CD14-positive monocyte (primary cell): ENCODE measurements around the gene SLC6A1. TPM values are rescaled to one million over a fixed set of nuclear protein-coding genes. Genes with fewer than 3 reads are reported as not detected.

ENCODE experiments used
- DNase-seq, 3 donors: peaks; one replicate each; pipeline ENCODE4 v3.0.0-alpha.2; 2011 to 2022
- H2AFZ ChIP-seq: 2 replicates; pipeline ENCODE4 v1.6.0; 2012; ENCODE audit warnings: mild to moderate bottlenecking, low read depth, low read length, inconsistent platforms; ENCODE audit not compliant: insufficient read depth, poor library complexity, severe bottlenecking
- H3K27ac ChIP-seq, 2 donors: 1 replicate in 1 of 2; 2 replicates in 1 of 2; pipeline ENCODE4 v1.5.1; 2012 to 2013; ENCODE audit warnings: low read length in 2 of 2, control low read depth in 1 of 2, inconsistent platforms in 1 of 2, low read depth in 1 of 2, mild to moderate bottlenecking in 1 of 2
- H3K27me3 ChIP-seq, 2 donors: one replicate each; pipeline versions ENCODE4 v1.6.0 to v1.6.1; 2011 to 2013; ENCODE audit warnings: low read length in 2 of 2; ENCODE audit not compliant: control insufficient read depth in 2 of 2, insufficient read depth in 2 of 2
- H3K36me3 ChIP-seq, 2 donors: replicated peaks in 1 of 2; 1 replicate in 1 of 2; 2 replicates in 1 of 2; pipeline versions ENCODE4 v1.5.1 to v1.6.1; 2012 to 2013; ENCODE audit warnings: low read length in 2 of 2, control low read depth in 1 of 2, inconsistent platforms in 1 of 2, mild to moderate bottlenecking in 1 of 2; ENCODE audit not compliant: insufficient read depth in 2 of 2, control insufficient read depth in 1 of 2
- H3K4me1 ChIP-seq, 2 donors: 1 replicate in 1 of 2; 2 replicates in 1 of 2; pipeline versions ENCODE4 v1.5.1 to v1.6.1; 2012 to 2013; ENCODE audit warnings: low read length in 2 of 2, control low read depth in 1 of 2, inconsistent platforms in 1 of 2, mild to moderate bottlenecking in 1 of 2, moderate library complexity in 1 of 2; ENCODE audit not compliant: insufficient read depth in 2 of 2, control insufficient read depth in 1 of 2
- H3K4me2 ChIP-seq: replicated peaks from 2 replicates; pipeline ENCODE3; 2012; ENCODE audit warnings: low read length, moderate library complexity, mild to moderate bottlenecking; ENCODE audit not compliant: poor library complexity, severe bottlenecking; ENCODE audit errors: extremely low read depth
- H3K4me3 ChIP-seq, 3 experiments: fragments of 200-600 bp in 1 of 3; sonication (generic) in 1 of 3; replicated peaks in 1 of 3; 1 replicate in 2 of 3; 2 replicates in 1 of 3; pipeline ENCODE4 v1.5.1; 2011 to 2013; ENCODE audit warnings: low read length in 3 of 3, mild to moderate bottlenecking in 3 of 3, control low read depth in 2 of 3, low read depth in 2 of 3, inconsistent platforms in 1 of 3, moderate library complexity in 1 of 3
- H3K79me2 ChIP-seq: 2 replicates; pipeline ENCODE4 v1.6.0; 2012; ENCODE audit warnings: mild to moderate bottlenecking, control low read depth, inconsistent platforms, low read length, moderate library complexity; ENCODE audit not compliant: insufficient read depth
- H3K9ac ChIP-seq: 2 replicates; pipeline ENCODE4 v1.6.0; 2017; ENCODE audit warnings: low read length, mild to moderate bottlenecking; ENCODE audit not compliant: insufficient read depth, poor library complexity, severe bottlenecking
- H3K9me3 ChIP-seq, 2 donors: replicated peaks in 1 of 2; 1 replicate in 1 of 2; 2 replicates in 1 of 2; pipeline versions ENCODE4 v1.5.1 to v1.6.1; 2012 to 2013; ENCODE audit warnings: low read length in 2 of 2, control low read depth in 1 of 2; ENCODE audit not compliant: control insufficient read depth in 1 of 2, insufficient read depth in 1 of 2
- H4K20me1 ChIP-seq: 2 replicates; pipeline ENCODE4 v1.6.0; 2012; ENCODE audit warnings: mild to moderate bottlenecking, low read length, control low read depth, moderate library complexity; ENCODE audit not compliant: insufficient read depth
- H3K27ac Mint-ChIP-seq, 7 donors: one replicate each; pipeline ENCODE4 v1.8.0; 2020; ENCODE audit warnings: mild to moderate bottlenecking in 7 of 7, mixed read lengths in 7 of 7, moderate library complexity in 6 of 7, inconsistent platforms in 2 of 7
- H3K27me3 Mint-ChIP-seq, 3 donors: one replicate each; pipeline ENCODE4 v1.8.0; 2021 to 2022; ENCODE audit warnings: low read depth in 3 of 3, mild to moderate bottlenecking in 3 of 3, mixed read lengths in 3 of 3, moderate library complexity in 3 of 3, inconsistent platforms in 1 of 3
- H3K36me3 Mint-ChIP-seq, 2 donors: one replicate each; pipeline ENCODE4 v1.8.0; 2020; ENCODE audit warnings: mixed read lengths in 2 of 2, inconsistent platforms in 1 of 2, mild to moderate bottlenecking in 1 of 2
- H3K4me1 Mint-ChIP-seq: one replicate; pipeline ENCODE4 v1.8.0; 2020; ENCODE audit warnings: mild to moderate bottlenecking, mixed read lengths
- H3K4me3 Mint-ChIP-seq, 2 donors: one replicate each; pipeline ENCODE4 v1.8.0; 2020; ENCODE audit warnings: mild to moderate bottlenecking in 2 of 2, mixed read lengths in 2 of 2, moderate library complexity in 1 of 2
- H3K9me3 Mint-ChIP-seq, 7 donors: one replicate each; pipeline ENCODE4 v1.8.0; 2020 to 2022; ENCODE audit warnings: mixed read lengths in 7 of 7, mild to moderate bottlenecking in 6 of 7, moderate library complexity in 6 of 7, inconsistent platforms in 2 of 7
- WGBS: methylation state at CpG from one replicate; pipeline ENCODE4 v1.1.5; 2013; ENCODE audit warnings: missing lambda C conversion rate; ENCODE audit not compliant: insufficient coverage; 5-methylcytosine and 5-hydroxymethylcytosine counted together
- intact Hi-C, 2 donors: fragments of 100-400 bp; cut with micrococcal nuclease; formaldehyde crosslinking; loops; one replicate each; pipeline versions ENCODE4 v1.15.0 to v1.15.1; 2023
- polyA plus RNA-seq, 3 donors: library from polyadenylated mRNA; depleted of rRNA in 1 of 3; unstranded in 2 of 3; stranded (reverse) in 1 of 3; fragments of 300-500 nt in 2 of 3; fragments of >200 nt in 1 of 3; fragmentation: Illumina TruSeq in 2 of 3; gene quantifications; 1 replicate in 2 of 3; 2 replicates in 1 of 3; pipeline ENCODE4 v1.2.3, GENCODE V29; 2012 to 2021
- TF ChIP-seq, protein P1 (sequence below): fragments of 200-600 bp; IDR thresholded peaks from one replicate; pipeline ENCODE4 v1.8.0; 2022; ENCODE audit warnings: antibody characterized with exemption, mild to moderate bottlenecking

SLC6A1 gene
- polyA plus RNA-seq, 3 donors, result not detected

GRCh38 chr3:11029948-11030347, 37.4 kb downstream of the SLC6A1 start:
- Mint-ChIP-seq H3K4me1 (no peaks in the 10 kb centered on the region), H3K27ac (no peak overlapping the region), H3K9me3 (peaks cover 5 to 25% (median 16%) of the 10 kb centered on the region in 7 donors), H3K36me3 (no peaks in the 10 kb centered on the region), H3K27me3 (peaks cover 3 to 22% (median 16%) of the 10 kb centered on the region in 3 donors), H3K4me3 (no peak overlapping the region)
- no peak for DNase-seq
- H4K20me1 ChIP-seq, result no peaks in the 10 kb centered on the region
- no peak overlapping the region for H3K27ac ChIP-seq
- no peaks in the 10 kb centered on the region for H3K4me1 ChIP-seq
- peaks cover 0 to 2% of the 10 kb centered on the region in 2 donors for H3K27me3 ChIP-seq
- H3K9ac ChIP-seq, result no peak overlapping the region
- WGBS, result 75% methylated on average over 2 of the region's 3 CpGs
- H3K9me3 ChIP-seq, result peaks cover 5 to 21% of the 10 kb centered on the region in 2 donors
- no peaks in the 10 kb centered on the region for H3K79me2 ChIP-seq
- TF ChIP-seq, protein P1, sequence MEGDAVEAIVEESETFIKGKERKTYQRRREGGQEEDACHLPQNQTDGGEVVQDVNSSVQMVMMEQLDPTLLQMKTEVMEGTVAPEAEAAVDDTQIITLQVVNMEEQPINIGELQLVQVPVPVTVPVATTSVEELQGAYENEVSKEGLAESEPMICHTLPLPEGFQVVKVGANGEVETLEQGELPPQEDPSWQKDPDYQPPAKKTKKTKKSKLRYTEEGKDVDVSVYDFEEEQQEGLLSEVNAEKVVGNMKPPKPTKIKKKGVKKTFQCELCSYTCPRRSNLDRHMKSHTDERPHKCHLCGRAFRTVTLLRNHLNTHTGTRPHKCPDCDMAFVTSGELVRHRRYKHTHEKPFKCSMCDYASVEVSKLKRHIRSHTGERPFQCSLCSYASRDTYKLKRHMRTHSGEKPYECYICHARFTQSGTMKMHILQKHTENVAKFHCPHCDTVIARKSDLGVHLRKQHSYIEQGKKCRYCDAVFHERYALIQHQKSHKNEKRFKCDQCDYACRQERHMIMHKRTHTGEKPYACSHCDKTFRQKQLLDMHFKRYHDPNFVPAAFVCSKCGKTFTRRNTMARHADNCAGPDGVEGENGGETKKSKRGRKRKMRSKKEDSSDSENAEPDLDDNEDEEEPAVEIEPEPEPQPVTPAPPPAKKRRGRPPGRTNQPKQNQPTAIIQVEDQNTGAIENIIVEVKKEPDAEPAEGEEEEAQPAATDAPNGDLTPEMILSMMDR, result no peak
- intact Hi-C loops, result no loop called here
- no peak overlapping the region for H3K4me3 ChIP-seq
- no peak overlapping the region for H2AFZ ChIP-seq
- H3K36me3 ChIP-seq, result no peaks in the 10 kb centered on the region
- no peak overlapping the region for H3K4me2 ChIP-seq

DNA sequence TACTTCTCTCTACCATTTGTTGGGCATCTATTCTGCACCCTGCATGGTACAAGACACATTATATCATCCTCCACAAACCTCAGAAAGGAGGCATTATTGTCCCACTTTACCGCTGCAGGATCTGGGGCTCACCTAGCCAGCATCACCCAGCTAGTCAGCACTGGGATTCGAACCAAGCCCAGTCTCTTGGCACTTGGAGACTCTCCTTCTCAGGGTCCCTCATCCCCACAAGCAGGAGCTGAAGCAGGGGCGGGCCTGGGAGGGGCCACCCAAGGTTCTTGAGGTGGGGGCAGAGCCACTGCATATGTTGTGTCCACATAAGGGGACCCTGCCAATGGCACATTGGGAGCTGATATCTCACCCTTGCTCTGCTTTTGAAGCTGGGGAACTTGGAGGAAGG, 41.3 kb downstream of the SLC6A1 start:
- TF ChIP-seq, protein P1, result no peak
- 94% methylated on average over 3 of the region's 3 CpGs for WGBS
- Histone ChIP-seq H3K9ac (no peak overlapping the region), H3K9me3 (peaks cover 0 to 4% of the 10 kb centered on the region in 2 donors), H3K27ac (no peak overlapping the region), H3K4me2 (no peak overlapping the region), H3K79me2 (no peaks in the 10 kb centered on the region), H3K36me3 (no peaks in the 10 kb centered on the region), H3K4me3 (no peak overlapping the region), H3K27me3 (peaks cover 16 to 38% of the 10 kb centered on the region in 2 donors), H4K20me1 (no peaks in the 10 kb centered on the region), H3K4me1 (no peaks in the 10 kb centered on the region), H2AFZ (no peak overlapping the region)
- no peak for DNase-seq
- intact Hi-C loops, result no loop called here
- H3K27me3 Mint-ChIP-seq, result peaks cover 35 to 47% (median 42%) of the 10 kb centered on the region in 3 donors
- peaks cover 0 to 4% (median 1%) of the 10 kb centered on the region in 7 donors for H3K9me3 Mint-ChIP-seq
- H3K4me1 Mint-ChIP-seq, result no peaks in the 10 kb centered on the region
- no peaks in the 10 kb centered on the region for H3K36me3 Mint-ChIP-seq
- no peak overlapping the region for H3K4me3 Mint-ChIP-seq
- H3K27ac Mint-ChIP-seq, result no peak overlapping the region
